ENCODE data around the gene FBXW11. TPM values are rescaled to one million over a fixed set of nuclear protein-coding genes. Genes with fewer than 3 reads are reported as not detected.

FBXW11 gene
- polyA plus RNA-seq, 1 donor (not counting 4 experiments of a cell fraction or from before 2014, with no cell fraction given): 48.4 TPM

DNA sequence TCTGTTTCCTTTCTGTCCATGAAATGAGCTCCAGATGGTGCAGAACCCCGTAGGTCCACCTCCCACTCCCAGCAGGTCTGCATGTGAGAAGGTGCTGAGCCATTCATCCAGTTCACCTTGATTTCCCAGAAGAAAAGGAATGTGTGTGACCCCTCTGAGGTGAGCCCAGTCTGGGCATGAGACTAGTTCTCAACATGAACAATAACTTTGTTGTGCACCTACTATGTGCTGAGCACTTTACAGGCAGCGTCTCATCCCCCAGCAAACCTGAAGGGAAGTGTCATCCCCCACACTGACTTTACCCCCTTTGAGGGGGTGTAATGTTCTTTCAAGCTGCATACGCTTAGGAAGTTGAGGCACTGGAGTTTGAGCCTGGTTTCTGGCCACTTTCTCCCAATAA is 159.4 kb downstream of the FBXW11 start:
- no peak overlapping the region for H3K27ac ChIP-seq (ENCODE audit: control insufficient read depth, insufficient read depth, low read length)
- H3K27me3 ChIP-seq (ENCODE audit: control insufficient read depth, extremely low read depth, insufficient read depth, low read length): no peaks in the 10 kb centered on the region
- no peaks in the 10 kb centered on the region for H3K36me3 ChIP-seq (ENCODE audit: control insufficient read depth in 2 of 2, extremely low read depth in 1 of 2, insufficient read depth in 2 of 2, low read length in 2 of 2)
- dilution Hi-C loops (cut with MboI; ENCODE audit: extremely low pct_ligation_motif_present, low sequenced_read_pairs): no loop called here
- no peaks in the 10 kb centered on the region for H3K9me1 ChIP-seq (ENCODE audit: control insufficient read depth, extremely low read depth, insufficient read depth, low read length)
- no peak overlapping the region for H2AFZ ChIP-seq (ENCODE audit: control insufficient read depth, low read length)
- no peak for DNase-seq (ENCODE audit: low read depth, low spot score)
- no peak overlapping the region for H3K4me3 ChIP-seq (ENCODE audit: control insufficient read depth in 2 of 3, extremely low read depth in 1 of 3, insufficient read depth in 2 of 3, low read depth in 1 of 3, low read length in 3 of 3)
- no peaks in the 10 kb centered on the region for H3K79me2 ChIP-seq (ENCODE audit: control insufficient read depth, insufficient read depth, low read length)
- no peaks in the 10 kb centered on the region for H4K20me1 ChIP-seq (ENCODE audit: control insufficient read depth, extremely low read depth, insufficient read depth, low read length)
- no peak overlapping the region for H3K4me2 ChIP-seq (ENCODE audit: control insufficient read depth, extremely low read depth, insufficient read depth, low read depth, low read length)
- no peak for FAIRE-seq
- no peaks in the 10 kb centered on the region for H3K9me3 ChIP-seq (ENCODE audit: control insufficient read depth, low read depth, low read length)
- H3K4me1 ChIP-seq (ENCODE audit: control insufficient read depth, extremely low read depth, insufficient read depth, low read length): peaks cover 4% of the 10 kb centered on the region
- no peak for TF ChIP-seq EZH2 (IDR thresholded peaks at IDR 0.05; ENCODE audit: low read length)
- TF ChIP-seq, protein P1, sequence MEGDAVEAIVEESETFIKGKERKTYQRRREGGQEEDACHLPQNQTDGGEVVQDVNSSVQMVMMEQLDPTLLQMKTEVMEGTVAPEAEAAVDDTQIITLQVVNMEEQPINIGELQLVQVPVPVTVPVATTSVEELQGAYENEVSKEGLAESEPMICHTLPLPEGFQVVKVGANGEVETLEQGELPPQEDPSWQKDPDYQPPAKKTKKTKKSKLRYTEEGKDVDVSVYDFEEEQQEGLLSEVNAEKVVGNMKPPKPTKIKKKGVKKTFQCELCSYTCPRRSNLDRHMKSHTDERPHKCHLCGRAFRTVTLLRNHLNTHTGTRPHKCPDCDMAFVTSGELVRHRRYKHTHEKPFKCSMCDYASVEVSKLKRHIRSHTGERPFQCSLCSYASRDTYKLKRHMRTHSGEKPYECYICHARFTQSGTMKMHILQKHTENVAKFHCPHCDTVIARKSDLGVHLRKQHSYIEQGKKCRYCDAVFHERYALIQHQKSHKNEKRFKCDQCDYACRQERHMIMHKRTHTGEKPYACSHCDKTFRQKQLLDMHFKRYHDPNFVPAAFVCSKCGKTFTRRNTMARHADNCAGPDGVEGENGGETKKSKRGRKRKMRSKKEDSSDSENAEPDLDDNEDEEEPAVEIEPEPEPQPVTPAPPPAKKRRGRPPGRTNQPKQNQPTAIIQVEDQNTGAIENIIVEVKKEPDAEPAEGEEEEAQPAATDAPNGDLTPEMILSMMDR (optimal IDR thresholded peaks at IDR 0.05 in 1 of 3, IDR thresholded peaks at IDR 0.05 in 1 of 3, conservative IDR thresholded peaks at IDR 0.05 in 1 of 3; ENCODE audit: extremely low read depth in 1 of 3, insufficient read depth in 2 of 3, low read length in 3 of 3): no peak
- no peak overlapping the region for H3K9ac ChIP-seq (ENCODE audit: control insufficient read depth, extremely low read depth, insufficient read depth, low read length)

DNA sequence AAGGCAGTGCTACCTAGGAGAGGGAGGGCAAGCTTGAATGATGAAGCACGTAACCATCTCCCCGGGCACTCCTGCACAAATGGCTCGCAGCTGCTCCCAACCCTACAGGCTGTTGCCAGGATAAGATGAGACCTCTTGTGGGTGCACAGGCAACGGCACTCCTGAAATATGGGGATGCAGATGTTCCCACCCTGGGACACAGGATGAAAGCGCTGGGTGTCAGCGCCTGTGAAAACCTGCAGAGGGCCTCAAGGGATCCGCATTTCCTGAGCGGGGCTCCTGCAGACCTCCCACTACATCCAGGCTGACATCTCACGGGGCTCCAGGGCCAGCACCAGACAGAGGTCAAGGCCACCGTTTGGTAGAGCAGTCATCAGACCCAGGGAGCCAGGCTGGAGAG is 160.1 kb downstream of the FBXW11 start:
- Histone ChIP-seq H3K9me1 (ENCODE audit: control insufficient read depth, extremely low read depth, insufficient read depth, low read length) (no peaks in the 10 kb centered on the region), H3K4me2 (ENCODE audit: control insufficient read depth, extremely low read depth, insufficient read depth, low read depth, low read length) (no peak overlapping the region), H3K9ac (ENCODE audit: control insufficient read depth, extremely low read depth, insufficient read depth, low read length) (no peak overlapping the region), H3K27ac (ENCODE audit: control insufficient read depth, insufficient read depth, low read length) (no peak overlapping the region), H4K20me1 (ENCODE audit: control insufficient read depth, extremely low read depth, insufficient read depth, low read length) (no peaks in the 10 kb centered on the region), H3K4me1 (ENCODE audit: control insufficient read depth, extremely low read depth, insufficient read depth, low read length) (peaks cover 9% of the 10 kb centered on the region), H3K27me3 (ENCODE audit: control insufficient read depth, extremely low read depth, insufficient read depth, low read length) (no peaks in the 10 kb centered on the region), H3K36me3 (ENCODE audit: control insufficient read depth in 2 of 2, extremely low read depth in 1 of 2, insufficient read depth in 2 of 2, low read length in 2 of 2) (no peaks in the 10 kb centered on the region), H3K9me3 (ENCODE audit: control insufficient read depth, low read depth, low read length) (no peaks in the 10 kb centered on the region), H2AFZ (ENCODE audit: control insufficient read depth, low read length) (no peak overlapping the region), H3K4me3 (ENCODE audit: control insufficient read depth in 2 of 3, extremely low read depth in 1 of 3, insufficient read depth in 2 of 3, low read depth in 1 of 3, low read length in 3 of 3) (no peak overlapping the region), H3K79me2 (ENCODE audit: control insufficient read depth, insufficient read depth, low read length) (no peaks in the 10 kb centered on the region)
- dilution Hi-C loops (cut with MboI; ENCODE audit: extremely low pct_ligation_motif_present, low sequenced_read_pairs): no loop called here
- FAIRE-seq (no peak), DNase-seq (ENCODE audit: low read depth, low spot score) (no peak)
- no peak for TF ChIP-seq EZH2 (IDR thresholded peaks at IDR 0.05; ENCODE audit: low read length)
- TF ChIP-seq, protein P1 (optimal IDR thresholded peaks at IDR 0.05 in 1 of 3, IDR thresholded peaks at IDR 0.05 in 1 of 3, conservative IDR thresholded peaks at IDR 0.05 in 1 of 3; ENCODE audit: extremely low read depth in 1 of 3, insufficient read depth in 2 of 3, low read length in 3 of 3): no peak

All from keratinocyte (primary cell).